ENCODE data around the gene APC.
A peak's percentile ranks its signal among the peaks of the same experiment; 100 is the strongest.

APC gene

GRCh38 chr5:112737463-112738190 lies at the start of gene APC:
Gene APC (plus strand): TSS chr5:112737885. CDS start chr5:112754891, 17,006 bp downstream.
- Mint-ChIP-seq H3K27ac (peak within 1 kb of the TSS; percentile 94), H3K4me1 (peaks cover 19% of the 10 kb centered on the region), H3K4me3 (peak within 1 kb of the TSS; percentile 96 to 99), H3K27me3 (no peaks in the 10 kb centered on the region), H3K9me3 (no peaks in the 10 kb centered on the region)
- DNase-seq (peak; percentile 79 to 85), ATAC-seq (peak; percentile 99)

- Mint-ChIP-seq H3K27ac (no peak overlapping the region), H3K27me3 (peaks cover 38% of the 10 kb centered on the region), H3K4me3 (no peak overlapping the region), H3K4me1 (no peaks in the 10 kb centered on the region), H3K9me3 (no peaks in the 10 kb centered on the region)
- DNase-seq (no peak), ATAC-seq (no peak)
Observed at GRCh38 chr5:112689155-112689909, 48.4 kb upstream of the APC start.

- Mint-ChIP-seq H3K27me3 (peaks cover 38% of the 10 kb centered on the region), H3K4me1 (no peaks in the 10 kb centered on the region), H3K4me3 (no peak overlapping the region), H3K9me3 (no peaks in the 10 kb centered on the region), H3K27ac (no peak overlapping the region)
- DNase-seq (no peak), ATAC-seq (no peak)
Observed at GRCh38 chr5:112690605-112691338, 46.9 kb upstream of the APC start.

GRCh38 chr5:112691339-112691680 lies 46.4 kb upstream of the APC start:
- H3K4me1 Mint-ChIP-seq, result no peaks in the 10 kb centered on the region
- DNase-seq (no peak), ATAC-seq (no peak)
- H3K27me3 Mint-ChIP-seq, result peaks cover 38% of the 10 kb centered on the region
- H3K9me3 Mint-ChIP-seq, result no peaks in the 10 kb centered on the region
- no peak overlapping the region for H3K4me3 Mint-ChIP-seq
- no peak overlapping the region for H3K27ac Mint-ChIP-seq

- DNase-seq (peak; percentile 22 to 26), ATAC-seq (peak; percentile 56)
- H3K27me3 Mint-ChIP-seq, result peaks cover 38% of the 10 kb centered on the region
- H3K9me3 Mint-ChIP-seq, result no peaks in the 10 kb centered on the region
- no peaks in the 10 kb centered on the region for H3K4me1 Mint-ChIP-seq
- no peak overlapping the region for H3K4me3 Mint-ChIP-seq
- H3K27ac Mint-ChIP-seq, result no peak overlapping the region
Observed at GRCh38 chr5:112691758-112692157, 45.9 kb upstream of the APC start.

GRCh38 chr5:112692472-112692871 lies 45.2 kb upstream of the APC start:
- Mint-ChIP-seq H3K27ac (peak overlapping the region; percentile 30 to 80), H3K4me1 (no peaks in the 10 kb centered on the region), H3K27me3 (peaks cover 38% of the 10 kb centered on the region), H3K9me3 (no peaks in the 10 kb centered on the region), H3K4me3 (no peak overlapping the region)
- no peak for DNase-seq
- ATAC-seq, result no peak

- H3K4me1 Mint-ChIP-seq, result no peaks in the 10 kb centered on the region
- no peak overlapping the region for H3K4me3 Mint-ChIP-seq
- H3K9me3 Mint-ChIP-seq, result no peaks in the 10 kb centered on the region
- ATAC-seq (no peak), DNase-seq (no peak)
- no peak overlapping the region for H3K27ac Mint-ChIP-seq
- H3K27me3 Mint-ChIP-seq, result peaks cover 35% of the 10 kb centered on the region
Observed at GRCh38 chr5:112693301-112693700, 44.4 kb upstream of the APC start.

GRCh38 chr5:112694853-112695709 lies 42.6 kb upstream of the APC start:
- ATAC-seq (no peak), DNase-seq (no peak)
- no peaks in the 10 kb centered on the region for H3K4me1 Mint-ChIP-seq
- H3K27ac Mint-ChIP-seq, result no peak overlapping the region
- no peak overlapping the region for H3K4me3 Mint-ChIP-seq
- H3K9me3 Mint-ChIP-seq, result no peaks in the 10 kb centered on the region
- H3K27me3 Mint-ChIP-seq, result peaks cover 26% of the 10 kb centered on the region

- DNase-seq, result no peak
- Mint-ChIP-seq H3K4me3 (no peak overlapping the region), H3K9me3 (no peaks in the 10 kb centered on the region), H3K4me1 (no peaks in the 10 kb centered on the region), H3K27ac (no peak overlapping the region), H3K27me3 (peaks cover 9% of the 10 kb centered on the region)
- ATAC-seq, result no peak
Observed at GRCh38 chr5:112696786-112697185, 40.9 kb upstream of the APC start.

GRCh38 chr5:112697322-112697721 lies 40.4 kb upstream of the APC start:
- Mint-ChIP-seq H3K4me3 (no peak overlapping the region), H3K9me3 (no peaks in the 10 kb centered on the region), H3K4me1 (no peaks in the 10 kb centered on the region), H3K27ac (no peak overlapping the region), H3K27me3 (peaks cover 3% of the 10 kb centered on the region)
- ATAC-seq (no peak), DNase-seq (no peak)

- H3K27ac Mint-ChIP-seq, result no peak overlapping the region
- no peaks in the 10 kb centered on the region for H3K9me3 Mint-ChIP-seq
- no peaks in the 10 kb centered on the region for H3K4me1 Mint-ChIP-seq
- no peak for DNase-seq
- no peak for ATAC-seq
- no peak overlapping the region for H3K4me3 Mint-ChIP-seq
- no peaks in the 10 kb centered on the region for H3K27me3 Mint-ChIP-seq
Observed at GRCh38 chr5:112697833-112698232, 39.9 kb upstream of the APC start.

- Mint-ChIP-seq H3K27me3 (no peaks in the 10 kb centered on the region), H3K4me1 (peaks cover 23% of the 10 kb centered on the region), H3K4me3 (no peak overlapping the region), H3K27ac (peak overlapping the region in 1 of 2 donors; percentile 15), H3K9me3 (peaks cover 0 to 12% of the 10 kb centered on the region in 2 donors)
- DNase-seq (no peak), ATAC-seq (no peak)
Observed at GRCh38 chr5:112703866-112704820, 33.5 kb upstream of the APC start.

GRCh38 chr5:112706446-112707016 lies 31.2 kb upstream of the APC start:
- H3K4me1 Mint-ChIP-seq, result peaks cover 47% of the 10 kb centered on the region
- ATAC-seq, result no peak
- H3K27me3 Mint-ChIP-seq, result no peaks in the 10 kb centered on the region
- peak overlapping the region; percentile 74 to 97 for H3K27ac Mint-ChIP-seq
- peaks cover 0 to 12% of the 10 kb centered on the region in 2 donors for H3K9me3 Mint-ChIP-seq
- DNase-seq, result no peak
- peak overlapping the region; percentile 91 to 95 for H3K4me3 Mint-ChIP-seq
